Measurements from ENCODE around the gene SLC25A51.
"Not testable (repeated sequence)": the region's sequence is repeated elsewhere in the genome, so short reads cannot be mapped to it uniquely, and the experiment has no call there.

The SLC25A51 gene

GRCh38 chr9:37905131-37905505 is 1.2 kb upstream of the SLC25A51 start:
- DNase-seq (ENCODE audit: low spot score) = no peak

DNA sequence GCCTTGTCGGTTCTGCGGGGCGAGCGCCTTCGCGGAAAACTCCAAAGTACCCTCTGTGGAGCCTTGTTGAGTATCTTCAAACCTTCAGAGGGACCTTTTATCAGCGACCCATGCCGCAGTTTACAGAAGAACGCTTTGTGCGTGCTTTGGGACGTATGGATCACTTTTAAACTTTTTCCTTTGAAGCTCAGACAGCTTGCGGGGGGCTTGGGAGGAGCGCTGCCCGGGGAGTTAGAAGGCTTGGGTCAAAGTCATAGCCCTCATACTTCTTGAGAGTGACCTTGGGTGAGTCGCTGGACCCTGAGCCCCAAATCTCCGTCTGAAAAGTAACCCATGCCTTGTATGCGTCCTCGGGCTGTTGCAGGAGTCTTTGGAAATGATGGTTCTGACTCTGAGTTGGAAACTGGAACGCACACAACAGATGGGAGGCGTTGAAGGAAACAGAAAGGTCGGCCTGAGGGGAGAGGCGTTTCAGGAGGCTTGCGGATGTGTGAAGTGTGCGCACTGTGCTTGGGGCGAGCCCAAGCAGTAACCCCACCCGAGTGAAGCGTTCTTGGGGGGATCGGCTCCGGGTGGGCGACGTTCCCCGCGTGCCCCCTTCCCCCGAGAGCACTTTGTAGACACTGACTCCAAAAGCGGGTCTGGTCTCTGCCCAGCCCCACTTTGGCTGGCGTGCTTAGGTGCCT is 661 bp upstream of the SLC25A51 start:
- DNase-seq (ENCODE audit: low spot score) = no peak

GRCh38 chr9:37902796-37903646 is 906 bp downstream of the SLC25A51 start:
- no peak for DNase-seq (ENCODE audit: low spot score)

GRCh38 chr9:37902131-37902530 is 1.8 kb downstream of the SLC25A51 start:
- no peak for DNase-seq (ENCODE audit: low spot score)

DNA sequence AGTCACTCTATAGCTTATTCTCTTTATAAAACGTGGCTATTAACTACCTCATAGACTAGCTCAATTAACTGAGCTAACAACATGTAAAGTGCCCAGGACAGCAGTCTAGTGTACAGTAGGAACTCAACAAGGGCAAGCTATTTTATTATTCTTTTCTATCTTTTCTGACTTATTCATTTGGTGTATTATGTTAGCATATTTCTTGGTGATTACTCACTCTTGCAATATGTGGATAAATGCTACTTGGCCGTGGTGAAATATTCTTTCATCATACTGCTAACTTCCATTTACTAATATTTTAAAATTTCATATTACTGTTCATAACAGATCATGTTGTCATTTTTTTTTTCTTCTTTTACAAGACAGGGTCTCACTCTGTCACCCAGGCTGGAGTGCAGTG is 4.9 kb downstream of the SLC25A51 start:
- DNase-seq (ENCODE audit: low spot score) = no peak

GRCh38 chr9:37897665-37898064 is 6.3 kb downstream of the SLC25A51 start:
- no peak for DNase-seq (ENCODE audit: low spot score)

- no peak for DNase-seq (ENCODE audit: low spot score)
These were observed 11.9 kb downstream of the SLC25A51 start for GRCh38 chr9:37892063-37892462.

DNA sequence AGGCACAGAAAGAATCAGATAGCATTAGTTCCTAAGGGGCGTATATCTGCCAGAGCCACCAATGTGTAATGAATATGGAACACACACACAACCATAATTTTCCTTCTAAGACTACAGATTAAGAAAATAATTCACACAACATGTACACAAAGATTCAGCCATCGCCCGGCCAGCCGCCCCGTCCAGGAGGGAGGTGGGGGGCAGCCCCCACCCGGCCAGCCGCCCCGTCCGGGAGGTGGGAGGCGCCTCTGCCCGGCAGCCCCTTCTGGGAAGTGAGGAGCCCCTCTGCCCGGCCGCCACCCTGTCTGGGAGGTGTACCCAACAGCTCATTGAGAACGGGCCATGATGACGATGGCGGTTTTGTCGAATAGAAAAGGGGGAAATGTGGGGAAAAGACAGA is 12.9 kb downstream of the SLC25A51 start:
- DNase-seq (ENCODE audit: low spot score) = not testable (repeated sequence)

DNA sequence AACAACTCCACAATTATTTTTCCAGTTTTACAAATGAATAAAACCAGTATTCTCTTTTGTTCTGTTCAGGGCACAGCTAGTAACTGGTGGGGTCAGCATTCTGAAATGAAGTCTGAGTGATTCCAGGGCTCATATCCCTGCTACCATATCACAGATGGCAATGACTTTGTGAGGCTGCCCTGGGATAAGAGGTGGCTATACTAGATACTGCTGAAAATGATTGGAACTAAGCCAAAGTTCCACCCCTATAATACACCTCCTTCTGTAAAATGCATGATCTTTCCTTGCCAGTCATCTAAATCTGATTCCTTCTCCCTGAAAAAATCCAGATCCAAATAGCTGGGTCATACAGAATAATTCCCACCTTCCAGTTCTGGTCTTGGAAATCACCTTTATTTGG is 14.4 kb downstream of the SLC25A51 start:
- no peak for DNase-seq (ENCODE audit: low spot score)

GRCh38 chr9:37887977-37888583 is 15.8 kb downstream of the SLC25A51 start:
- not testable (repeated sequence) for DNase-seq (ENCODE audit: low spot score)

- DNase-seq (ENCODE audit: low spot score) = no peak
These were observed 22.9 kb downstream of the SLC25A51 start for GRCh38 chr9:37880916-37881479.

DNA sequence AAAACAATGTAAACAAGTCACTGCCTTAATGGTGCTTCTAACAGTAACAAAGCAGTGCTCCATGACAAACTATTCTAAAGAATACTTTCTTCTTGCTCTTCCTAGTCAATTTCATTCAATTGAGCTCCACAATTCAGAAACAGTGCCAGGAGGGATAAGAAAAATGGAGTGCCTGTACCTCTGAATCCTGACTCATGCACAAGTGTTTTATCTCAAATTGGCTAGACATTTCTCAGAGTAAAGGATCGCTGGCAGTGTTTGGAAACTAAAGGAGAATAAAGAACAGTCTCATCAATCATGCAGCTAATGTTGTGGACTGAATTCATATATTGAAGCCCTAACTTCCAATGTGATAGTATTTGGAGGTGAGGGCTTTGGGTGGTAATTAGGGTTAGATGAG is 27.6 kb downstream of the SLC25A51 start:
- DNase-seq (ENCODE audit: low spot score) = no peak

- no peak for DNase-seq (ENCODE audit: low spot score)
These were observed 30.0 kb downstream of the SLC25A51 start for GRCh38 chr9:37873955-37874354.

DNA sequence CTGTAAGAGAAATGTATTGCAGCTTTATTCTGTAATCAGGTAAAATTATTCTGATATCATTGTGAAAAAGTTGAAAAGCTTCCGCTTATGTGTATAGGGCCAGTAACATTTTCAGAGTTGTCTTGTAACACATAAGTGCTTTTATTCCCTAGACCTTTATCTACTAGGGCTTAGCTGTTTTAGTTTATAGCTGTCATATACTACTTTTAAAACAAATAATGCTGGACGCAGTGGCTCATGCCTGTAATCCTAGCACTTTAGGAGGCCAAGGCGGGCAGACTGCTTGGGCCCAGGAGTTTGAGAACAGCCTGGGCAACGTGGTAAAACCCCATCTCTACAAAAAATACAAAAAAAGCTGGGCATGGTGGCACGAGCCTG is 33.1 kb downstream of the SLC25A51 start:
- no peak for DNase-seq (ENCODE audit: low spot score)

DNA sequence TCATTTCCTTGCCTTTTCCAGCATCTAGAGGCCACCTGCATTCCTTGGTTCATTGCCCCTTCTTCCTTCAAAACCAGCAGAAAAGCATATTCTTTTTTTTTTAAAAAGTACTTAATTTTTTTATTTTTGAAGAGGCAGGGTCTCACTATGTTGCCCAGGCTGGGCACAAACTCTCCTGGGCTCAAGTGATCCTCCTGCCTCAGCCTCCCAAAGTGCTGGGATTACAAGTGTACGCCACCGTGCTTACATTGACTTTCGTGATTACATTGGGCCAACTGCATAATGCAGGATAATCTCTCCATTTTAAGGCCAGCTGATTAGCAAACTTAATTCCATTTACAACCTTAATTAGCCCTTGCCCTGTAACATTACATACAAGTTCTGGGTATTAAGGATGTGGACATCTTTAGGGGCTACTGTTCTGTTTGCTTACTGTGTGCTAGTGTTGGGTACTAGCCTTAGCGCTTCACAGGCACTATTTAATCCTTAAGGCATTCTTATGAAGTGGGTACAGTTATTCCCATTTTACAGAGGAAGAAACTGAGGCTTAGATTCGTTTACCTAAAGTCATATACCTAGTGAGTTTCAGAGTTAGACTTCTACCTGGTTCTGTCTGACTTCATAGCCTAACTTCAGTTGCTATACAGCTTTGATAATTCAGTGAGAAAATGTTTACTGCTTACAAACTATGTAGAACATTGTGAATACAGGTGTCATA is 33.7 kb downstream of the SLC25A51 start:
- no peak for DNase-seq (ENCODE audit: low spot score)

GRCh38 chr9:37862530-37862929 is 41.4 kb downstream of the SLC25A51 start:
- DNase-seq (ENCODE audit: low spot score) = no peak

GRCh38 chr9:37859043-37859442 is 44.9 kb downstream of the SLC25A51 start:
- DNase-seq (ENCODE audit: low spot score) = no peak

DNA sequence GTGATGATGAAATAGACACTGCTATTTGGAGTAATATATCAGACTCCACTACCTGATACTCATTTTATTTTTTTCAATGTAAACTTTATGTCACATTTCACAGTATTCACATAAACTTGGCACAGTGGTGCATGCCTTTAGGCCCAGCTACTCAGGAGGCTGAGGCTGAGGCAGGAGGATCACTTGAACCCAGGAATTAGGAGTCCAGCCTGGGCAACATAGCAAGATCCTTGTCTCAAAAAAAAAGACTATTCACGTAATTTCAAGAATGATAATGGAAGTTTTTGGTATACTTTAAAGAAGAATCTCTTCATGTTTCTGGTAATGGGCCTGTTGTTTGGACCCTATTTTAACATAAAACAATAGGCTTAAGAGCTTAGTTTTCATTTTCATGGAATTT is 47.4 kb downstream of the SLC25A51 start:
- DNase-seq (ENCODE audit: low spot score) = no peak

GRCh38 chr9:37852222-37852621 is 51.7 kb downstream of the SLC25A51 start:
- no peak for DNase-seq (ENCODE audit: low spot score)

DNA sequence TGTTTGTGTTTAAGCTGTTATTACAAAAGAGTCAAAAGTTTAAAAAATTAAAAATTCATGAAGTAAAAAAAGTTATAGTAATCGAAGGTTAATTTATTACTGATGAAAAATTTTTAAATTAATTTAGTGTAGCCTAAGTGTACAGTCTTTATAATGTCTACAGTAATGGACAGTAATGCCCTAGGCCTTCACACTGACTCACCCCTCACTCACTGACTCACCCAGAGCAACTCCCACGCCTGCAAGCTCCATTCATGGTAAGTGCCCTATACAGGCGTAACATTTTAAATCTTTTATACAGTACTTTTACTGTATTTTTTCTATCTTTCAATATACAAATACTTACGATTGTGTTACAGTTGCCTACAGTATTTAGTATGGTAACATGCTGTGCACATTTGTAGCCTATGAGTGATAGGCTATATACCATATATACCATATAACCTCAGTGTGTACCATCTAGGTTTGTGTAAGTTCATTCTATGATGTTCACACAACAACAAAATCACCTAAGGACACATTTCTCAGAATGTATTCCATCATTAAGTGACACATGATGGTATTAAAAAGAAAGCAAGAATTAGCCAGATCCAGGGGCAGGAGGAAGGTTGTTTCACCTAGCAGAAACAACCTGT is 63.2 kb downstream of the SLC25A51 start:
- DNase-seq (ENCODE audit: low spot score) = no peak
